GM18951 (cell line): ENCODE results near the gene PCDHB8.
"Not testable (repeated sequence)": the region's sequence is repeated elsewhere in the genome, so short reads cannot be mapped to it uniquely, and the experiment has no call there.

Experiments
- POLR2A ChIP-seq: IDR thresholded peaks from 4 replicates; pipeline ENCODE4 v1.6.1; 2011; ENCODE audit warnings: mild to moderate bottlenecking; ENCODE audit not compliant: insufficient read length, insufficient read depth; ENCODE audit errors: extremely low read depth
- in situ Hi-C: fragments of 300-500 bp; cut with MboI; formaldehyde crosslinking; loops from one replicate; pipeline ENCODE4 v1.12.0; 2022; ENCODE audit warnings: low sequenced_read_pairs, mixed read lengths, inconsistent platforms; ENCODE audit not compliant: unreplicated experiment

Gene PCDHB8

DNA sequence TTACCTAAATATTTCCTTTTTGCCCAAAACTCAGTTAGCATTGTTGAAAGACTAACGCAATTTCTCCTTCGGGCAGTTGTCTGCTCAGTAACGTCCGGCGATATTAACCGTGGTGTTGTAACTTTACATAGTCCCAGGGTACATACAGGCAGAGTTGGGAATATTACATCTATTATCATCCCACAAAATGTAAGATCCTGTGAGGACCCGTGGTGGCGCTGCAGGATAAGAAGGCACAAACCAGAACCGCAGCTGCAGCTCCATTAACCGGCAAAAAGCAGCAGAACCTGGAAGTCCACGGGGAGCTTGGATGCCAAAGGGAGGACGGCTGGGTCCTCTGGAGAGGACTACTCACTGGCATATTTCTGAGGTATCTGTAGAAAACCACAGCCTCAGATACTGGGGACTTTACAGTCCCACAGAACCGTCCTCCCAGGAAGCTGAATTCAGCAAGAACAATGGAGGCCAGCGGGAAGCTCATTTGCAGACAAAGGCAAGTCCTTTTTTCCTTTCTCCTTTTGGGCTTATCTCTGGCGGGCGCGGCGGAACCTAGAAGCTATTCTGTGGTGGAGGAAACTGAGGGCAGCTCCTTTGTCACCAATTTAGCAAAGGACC, at the start of gene PCDHB8:
Gene PCDHB8, plus strand, starts transcription at position 214 of the 615 bp plus-strand sequence. Its CDS starts 245 bp downstream, at position 459.
- in situ Hi-C loops = not testable (repeated sequence)

DNA sequence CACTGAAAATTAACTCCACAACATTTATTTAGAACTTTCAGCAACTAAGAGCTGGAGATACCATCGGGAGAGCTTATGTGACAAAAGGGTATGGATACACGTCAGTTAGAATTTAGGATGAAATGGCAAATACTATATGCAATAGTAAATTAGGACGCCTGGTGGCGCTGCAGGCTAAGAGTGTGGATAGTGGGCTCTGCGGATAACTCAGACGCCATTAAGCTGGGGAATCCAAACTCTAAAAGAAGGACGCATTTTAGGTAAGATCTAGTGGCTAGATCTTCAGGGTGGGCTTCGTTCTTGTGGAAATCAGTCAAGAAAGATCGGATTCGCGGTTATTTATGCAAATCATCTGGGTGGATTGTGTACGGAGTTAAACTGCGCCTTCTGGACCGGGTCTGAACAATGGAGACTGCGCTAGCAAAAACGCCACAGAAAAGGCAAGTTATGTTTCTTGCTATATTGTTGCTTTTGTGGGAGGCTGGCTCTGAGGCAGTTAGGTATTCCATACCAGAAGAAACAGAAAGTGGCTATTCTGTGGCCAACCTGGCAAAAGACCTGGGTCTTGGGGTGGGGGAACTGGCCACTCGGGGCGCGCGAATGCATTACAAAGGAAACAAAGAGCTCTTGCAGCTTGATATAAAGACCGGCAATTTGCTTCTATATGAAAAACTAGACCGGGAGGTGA, 42.4 kb upstream of the PCDHB8 start, which contains the start of gene PCDHB5:
Gene PCDHB5, plus strand, starts transcription at position 177 of the 688 bp plus-strand sequence. Its CDS starts 229 bp downstream, at position 406.
- no peak for TF ChIP-seq POLR2A
- in situ Hi-C loops = no loop called here

DNA sequence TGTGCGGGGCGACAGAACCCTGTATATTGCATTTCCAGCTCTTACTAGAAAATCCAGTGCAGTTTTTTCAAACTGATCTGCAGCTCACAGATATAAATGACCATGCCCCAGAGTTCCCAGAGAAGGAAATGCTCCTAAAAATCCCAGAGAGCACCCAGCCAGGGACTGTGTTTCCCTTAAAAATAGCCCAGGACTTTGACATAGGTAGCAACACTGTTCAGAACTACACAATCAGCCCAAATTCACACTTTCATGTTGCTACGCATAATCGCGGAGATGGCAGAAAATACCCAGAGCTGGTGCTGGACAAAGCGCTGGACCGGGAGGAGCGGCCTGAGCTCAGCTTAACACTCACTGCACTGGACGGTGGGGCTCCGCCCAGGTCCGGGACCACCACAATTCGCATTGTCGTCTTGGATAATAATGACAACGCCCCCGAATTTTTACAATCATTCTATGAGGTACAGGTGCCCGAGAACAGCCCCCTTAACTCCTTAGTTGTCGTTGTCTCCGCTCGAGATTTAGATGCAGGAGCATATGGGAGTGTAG, 41.8 kb upstream of the PCDHB8 start:
- no peak for TF ChIP-seq POLR2A
- in situ Hi-C loops = no loop called here

DNA sequence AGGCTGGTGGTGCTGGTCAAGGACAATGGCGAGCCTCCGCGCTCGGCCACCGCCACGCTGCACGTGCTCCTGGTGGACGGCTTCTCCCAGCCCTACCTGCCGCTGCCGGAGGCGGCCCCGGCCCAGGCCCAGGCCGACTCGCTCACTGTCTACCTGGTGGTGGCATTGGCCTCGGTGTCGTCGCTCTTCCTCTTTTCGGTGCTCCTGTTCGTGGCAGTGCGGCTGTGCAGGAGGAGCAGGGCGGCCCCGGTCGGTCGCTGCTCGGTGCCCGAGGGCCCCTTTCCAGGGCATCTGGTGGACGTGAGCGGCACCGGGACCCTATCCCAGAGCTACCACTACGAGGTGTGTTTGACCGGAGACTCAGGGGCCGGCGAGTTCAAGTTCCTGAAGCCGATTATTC, 40.2 kb upstream of the PCDHB8 start:
- in situ Hi-C loops = not testable (repeated sequence)

DNA sequence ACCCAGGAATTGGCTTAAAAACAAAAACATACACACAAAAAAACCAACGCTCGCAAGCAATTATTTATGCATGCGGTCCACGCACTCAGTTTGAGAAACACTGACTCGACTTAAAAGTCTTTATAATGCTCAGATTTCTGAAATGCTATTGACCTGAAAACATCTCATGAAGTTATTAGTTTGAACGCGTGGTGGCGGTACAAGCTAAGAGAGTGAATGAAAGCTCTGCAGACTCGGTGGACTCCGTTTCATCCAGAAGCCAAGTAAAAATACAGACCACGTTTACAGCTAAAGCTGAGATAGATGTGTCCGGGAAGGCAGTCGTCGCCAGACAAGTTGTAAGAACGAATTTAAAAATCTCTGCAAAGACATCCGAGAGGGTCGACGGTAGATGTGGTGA, 27.8 kb upstream of the PCDHB8 start, which contains the start of gene PCDHB6:
Gene PCDHB6, plus strand, starts transcription at position 246 of the 400 bp plus-strand sequence. CDS start 201 bp downstream, outside the sequence.
- no peak for TF ChIP-seq POLR2A
- in situ Hi-C loops = no loop called here

DNA sequence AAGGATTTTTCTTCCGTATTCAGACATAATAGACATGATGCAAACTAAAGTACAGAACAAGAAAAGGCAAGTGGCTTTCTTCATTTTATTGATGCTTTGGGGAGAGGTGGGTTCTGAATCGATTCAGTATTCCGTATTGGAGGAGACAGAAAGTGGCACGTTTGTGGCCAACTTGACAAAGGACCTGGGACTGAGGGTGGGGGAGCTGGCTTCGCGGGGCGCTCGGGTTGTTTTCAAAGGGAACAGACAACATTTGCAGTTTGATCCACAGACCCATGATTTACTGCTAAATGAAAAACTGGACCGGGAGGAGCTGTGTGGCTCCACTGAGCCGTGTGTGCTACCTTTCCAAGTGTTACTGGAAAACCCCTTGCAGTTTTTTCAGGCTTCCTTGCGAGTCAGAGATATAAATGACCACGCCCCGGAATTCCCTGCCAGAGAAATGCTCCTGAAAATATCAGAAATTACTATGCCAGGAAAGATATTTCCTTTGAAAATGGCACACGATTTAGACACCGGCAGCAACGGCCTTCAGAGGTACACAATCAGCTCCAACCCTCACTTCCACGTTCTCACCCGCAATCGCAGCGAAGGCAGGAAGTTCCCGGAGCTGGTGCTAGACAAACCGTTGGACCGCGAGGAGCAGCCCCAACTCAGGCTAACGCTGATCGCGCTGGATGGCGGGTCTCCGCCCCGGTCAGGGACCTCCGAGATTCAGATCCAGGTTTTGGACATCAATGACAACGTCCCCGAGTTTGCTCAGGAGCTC, 27.2 kb upstream of the PCDHB8 start:
- TF ChIP-seq POLR2A = no peak
- in situ Hi-C loops = no loop called here

DNA sequence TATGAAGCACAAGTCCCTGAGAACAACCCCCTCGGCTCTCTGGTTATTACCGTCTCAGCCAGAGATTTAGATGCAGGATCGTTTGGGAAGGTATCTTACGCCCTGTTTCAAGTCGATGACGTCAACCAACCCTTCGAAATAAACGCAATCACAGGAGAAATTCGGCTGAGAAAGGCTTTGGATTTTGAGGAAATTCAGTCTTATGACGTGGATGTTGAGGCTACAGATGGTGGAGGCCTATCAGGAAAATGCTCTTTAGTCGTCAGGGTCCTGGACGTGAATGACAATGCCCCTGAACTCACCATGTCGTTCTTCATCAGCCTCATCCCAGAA, 26.6 kb upstream of the PCDHB8 start:
- in situ Hi-C loops = no loop called here
- no peak for TF ChIP-seq POLR2A

DNA sequence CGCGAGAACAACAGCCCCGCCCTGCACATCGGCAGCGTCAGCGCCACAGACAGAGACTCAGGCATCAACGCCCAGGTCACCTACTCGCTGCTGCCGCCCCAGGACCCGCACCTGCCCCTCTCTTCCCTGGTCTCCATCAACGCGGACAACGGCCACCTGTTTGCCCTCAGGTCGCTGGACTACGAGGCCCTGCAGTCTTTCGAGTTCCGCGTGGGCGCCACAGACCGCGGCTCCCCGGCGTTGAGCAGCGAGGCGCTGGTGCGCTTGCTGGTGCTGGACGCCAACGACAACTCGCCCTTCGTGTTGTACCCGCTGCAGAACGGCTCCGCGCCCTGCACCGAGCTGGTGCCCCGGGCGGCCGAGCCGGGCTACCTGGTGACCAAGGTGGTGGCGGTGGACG, 26.0 kb upstream of the PCDHB8 start:
- in situ Hi-C loops = not testable (repeated sequence)

DNA sequence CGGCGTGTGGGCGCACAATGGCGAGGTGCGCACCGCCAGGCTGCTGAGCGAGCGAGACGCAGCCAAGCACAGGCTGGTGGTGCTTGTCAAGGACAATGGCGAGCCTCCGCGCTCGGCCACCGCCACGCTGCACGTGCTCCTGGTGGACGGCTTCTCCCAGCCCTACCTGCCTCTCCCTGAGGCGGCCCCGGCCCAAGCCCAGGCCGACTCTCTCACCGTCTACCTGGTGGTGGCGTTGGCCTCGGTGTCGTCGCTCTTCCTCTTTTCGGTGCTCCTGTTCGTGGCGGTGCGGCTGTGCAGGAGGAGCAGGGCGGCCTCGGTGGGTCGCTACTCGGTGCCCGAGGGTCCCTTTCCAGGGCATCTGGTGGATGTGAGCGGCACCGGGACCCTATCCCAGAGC, 25.5 kb upstream of the PCDHB8 start:
- in situ Hi-C loops = not testable (repeated sequence)

DNA sequence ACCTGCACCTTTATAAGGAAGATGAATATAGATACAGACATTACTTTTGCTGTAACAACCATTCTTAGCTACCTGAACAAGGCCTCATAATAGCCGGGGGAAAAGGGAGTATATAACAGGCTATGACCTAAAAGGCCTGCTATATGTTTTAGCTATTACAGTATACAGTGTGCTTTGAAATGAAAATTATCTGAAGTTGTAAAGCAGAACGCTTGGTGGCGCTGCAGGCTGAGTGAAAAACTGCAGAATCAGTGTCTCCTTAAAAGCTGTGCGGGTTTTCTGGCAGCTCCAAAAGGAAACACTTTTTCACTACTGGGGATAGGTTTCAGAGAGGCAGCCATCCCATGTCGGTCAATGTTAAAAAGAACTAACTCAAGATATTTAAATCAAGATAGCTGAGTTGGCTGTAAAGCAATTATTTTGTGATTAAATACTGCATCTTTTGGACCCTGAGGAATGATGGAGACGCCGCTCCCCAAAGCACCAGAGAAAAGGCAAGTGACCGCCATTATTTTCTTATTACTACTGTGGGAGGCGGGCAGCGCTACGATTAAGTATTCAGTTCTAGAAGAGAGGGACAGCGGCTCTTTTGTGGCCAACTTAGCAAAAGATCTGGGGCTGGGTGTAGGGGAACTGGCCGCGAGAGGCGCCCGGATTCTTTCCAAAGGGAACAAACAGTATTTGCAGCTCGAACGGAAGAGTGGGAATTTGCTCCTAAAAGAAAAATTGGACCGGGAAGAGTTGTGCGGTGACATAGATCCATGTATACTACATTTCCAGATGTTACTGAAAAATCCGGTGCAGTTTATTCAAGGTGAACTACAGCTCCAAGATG, 21.8 kb upstream of the PCDHB8 start:
- in situ Hi-C loops = no loop called here
- TF ChIP-seq POLR2A = no peak

DNA sequence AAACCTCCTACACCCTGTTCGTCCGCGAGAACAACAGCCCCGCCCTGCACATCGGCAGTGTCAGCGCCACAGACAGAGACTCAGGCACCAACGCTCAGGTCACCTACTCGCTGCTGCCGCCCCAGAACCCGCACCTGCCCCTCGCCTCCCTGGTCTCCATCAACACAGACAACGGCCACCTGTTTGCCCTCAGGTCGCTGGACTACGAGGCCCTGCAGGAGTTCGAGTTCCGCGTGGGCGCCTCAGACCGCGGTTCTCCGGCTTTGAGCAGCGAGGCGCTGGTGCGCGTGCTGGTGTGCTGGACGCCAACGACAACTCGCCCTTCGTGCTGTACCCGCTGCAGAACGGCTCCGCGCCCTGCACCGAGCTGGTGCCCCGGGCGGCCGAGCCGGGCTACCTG, 20.2 kb upstream of the PCDHB8 start:
- in situ Hi-C loops = not testable (repeated sequence)

DNA sequence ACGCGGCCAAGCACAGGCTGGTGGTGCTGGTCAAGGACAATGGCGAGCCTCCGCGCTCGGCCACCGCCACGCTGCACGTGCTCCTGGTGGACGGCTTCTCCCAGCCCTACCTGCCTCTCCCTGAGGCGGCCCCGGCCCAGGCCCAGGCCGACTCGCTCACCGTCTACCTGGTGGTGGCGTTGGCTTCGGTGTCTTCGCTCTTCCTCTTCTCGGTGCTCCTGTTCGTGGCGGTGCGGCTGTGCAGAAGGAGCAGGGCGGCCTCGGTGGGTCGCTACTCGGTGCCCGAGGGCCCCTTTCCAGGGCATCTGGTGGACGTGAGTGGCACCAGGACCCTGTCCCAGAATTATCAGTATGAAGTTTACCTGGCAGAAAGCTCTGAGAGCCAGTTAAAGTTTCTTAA, 19.7 kb upstream of the PCDHB8 start:
- in situ Hi-C loops = not testable (repeated sequence)
